Parathyroid adenoma (tissue), 2 donors: ENCODE results near the gene RUNX3.

Experiments used
- H2AFZ ChIP-seq: fragments of 300-600 bp; sonication (generic); one replicate; pipeline ENCODE4 v1.7.0; 2017; ENCODE audit warnings: antibody characterized with exemption, mild to moderate bottlenecking
- H3K27ac ChIP-seq: fragments of 300-600 bp; sonication (generic); one replicate; pipeline ENCODE4 v1.7.0; 2017
- H3K27me3 ChIP-seq: fragments of 300-600 bp; sonication (generic); one replicate; pipeline ENCODE4 v1.7.0; 2017; ENCODE audit warnings: low read length; ENCODE audit not compliant: control insufficient read depth, insufficient read depth
- H3K36me3 ChIP-seq: fragments of 300-600 bp; sonication (generic); one replicate; pipeline ENCODE4 v1.7.0; 2017; ENCODE audit warnings: low read length; ENCODE audit not compliant: control insufficient read depth, insufficient read depth
- H3K4me1 ChIP-seq: fragments of 300-600 bp; sonication (generic); one replicate; pipeline ENCODE4 v1.7.0; 2017; ENCODE audit warnings: control low read depth
- H3K4me2 ChIP-seq: fragments of 300-600 bp; sonication (generic); one replicate; pipeline ENCODE4 v1.7.0; 2017; ENCODE audit warnings: low read length
- H3K4me3 ChIP-seq: fragments of 300-600 bp; sonication (generic); one replicate; pipeline ENCODE4 v1.7.0; 2017; ENCODE audit warnings: low read depth, low read length
- H3K79me2 ChIP-seq: fragments of 300-600 bp; sonication (generic); one replicate; pipeline ENCODE4 v1.7.0; 2017; ENCODE audit warnings: control low read depth
- H3K9ac ChIP-seq: fragments of 300-600 bp; sonication (generic); one replicate; pipeline ENCODE4 v1.7.0; 2017; ENCODE audit warnings: mild to moderate bottlenecking
- H3K9me3 ChIP-seq: fragments of 300-600 bp; sonication (generic); one replicate; pipeline ENCODE4 v1.7.0; 2017; ENCODE audit warnings: low read length; ENCODE audit not compliant: control insufficient read depth
- TF ChIP-seq, protein P1 (sequence below): fragments of 300-600 bp; sonication (generic); IDR thresholded peaks from one replicate; pipeline ENCODE4 v1.7.0; 2017; ENCODE audit warnings: antibody characterized with exemption, mild to moderate bottlenecking
- donor health status: primary hyperparathyroidism.

Gene RUNX3

DNA sequence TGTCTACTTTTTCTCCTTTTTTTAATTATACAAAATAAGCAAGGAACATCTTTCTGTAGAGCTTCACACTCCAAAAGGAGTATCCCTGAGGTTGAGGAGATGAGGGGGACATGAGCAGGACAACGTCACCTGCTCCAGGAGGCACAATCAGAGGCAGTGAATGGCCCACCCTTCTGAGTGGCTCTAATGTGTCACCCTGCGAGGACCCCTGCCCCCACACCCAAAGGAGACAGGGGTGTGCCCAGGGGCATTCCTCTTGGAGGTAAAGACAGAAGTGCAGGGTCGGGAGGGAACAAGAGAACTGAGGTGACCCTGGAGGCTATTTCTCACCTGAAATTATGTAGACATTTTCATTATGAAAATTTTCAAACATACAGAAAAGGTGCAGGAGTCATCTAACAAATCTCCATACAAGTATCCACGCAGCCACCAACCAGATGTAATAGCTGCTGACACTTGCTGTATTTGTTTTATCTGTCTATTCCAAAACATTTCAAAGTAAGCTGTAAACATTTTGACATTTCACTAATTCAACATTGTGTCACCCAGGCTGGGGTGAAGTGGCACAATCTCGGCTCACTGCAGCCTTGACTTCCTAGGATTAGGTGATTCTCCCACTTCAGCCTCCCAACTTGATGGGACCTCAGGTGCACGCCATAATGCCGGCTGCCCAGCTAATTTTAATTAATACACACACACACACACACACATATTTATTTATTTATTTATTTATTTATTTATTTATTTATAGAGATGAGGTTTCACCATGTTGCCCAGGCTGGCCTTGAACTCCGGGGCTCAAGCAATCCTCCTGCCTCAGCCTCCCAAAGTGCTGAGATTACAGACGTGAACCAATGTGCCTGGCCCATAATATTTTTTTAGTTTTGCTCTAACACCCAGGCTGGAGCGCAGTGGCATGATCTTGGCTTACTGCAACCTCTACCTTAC, 70.7 kb downstream of the RUNX3 start:
- H3K4me2 ChIP-seq: no peak overlapping the region
- no peak overlapping the region for H3K27ac ChIP-seq
- no peak overlapping the region for H3K4me3 ChIP-seq
- no peaks in the 10 kb centered on the region for H3K36me3 ChIP-seq
- no peaks in the 10 kb centered on the region for H3K27me3 ChIP-seq
- H3K79me2 ChIP-seq: no peaks in the 10 kb centered on the region
- H3K9me3 ChIP-seq: no peaks in the 10 kb centered on the region
- no peak overlapping the region for H3K9ac ChIP-seq
- no peak overlapping the region for H2AFZ ChIP-seq
- H3K4me1 ChIP-seq: no peaks in the 10 kb centered on the region
- TF ChIP-seq, protein P1, sequence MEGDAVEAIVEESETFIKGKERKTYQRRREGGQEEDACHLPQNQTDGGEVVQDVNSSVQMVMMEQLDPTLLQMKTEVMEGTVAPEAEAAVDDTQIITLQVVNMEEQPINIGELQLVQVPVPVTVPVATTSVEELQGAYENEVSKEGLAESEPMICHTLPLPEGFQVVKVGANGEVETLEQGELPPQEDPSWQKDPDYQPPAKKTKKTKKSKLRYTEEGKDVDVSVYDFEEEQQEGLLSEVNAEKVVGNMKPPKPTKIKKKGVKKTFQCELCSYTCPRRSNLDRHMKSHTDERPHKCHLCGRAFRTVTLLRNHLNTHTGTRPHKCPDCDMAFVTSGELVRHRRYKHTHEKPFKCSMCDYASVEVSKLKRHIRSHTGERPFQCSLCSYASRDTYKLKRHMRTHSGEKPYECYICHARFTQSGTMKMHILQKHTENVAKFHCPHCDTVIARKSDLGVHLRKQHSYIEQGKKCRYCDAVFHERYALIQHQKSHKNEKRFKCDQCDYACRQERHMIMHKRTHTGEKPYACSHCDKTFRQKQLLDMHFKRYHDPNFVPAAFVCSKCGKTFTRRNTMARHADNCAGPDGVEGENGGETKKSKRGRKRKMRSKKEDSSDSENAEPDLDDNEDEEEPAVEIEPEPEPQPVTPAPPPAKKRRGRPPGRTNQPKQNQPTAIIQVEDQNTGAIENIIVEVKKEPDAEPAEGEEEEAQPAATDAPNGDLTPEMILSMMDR: no peak

- Histone ChIP-seq H3K4me2 (no peak overlapping the region), H2AFZ (no peak overlapping the region), H3K27me3 (no peaks in the 10 kb centered on the region), H3K4me3 (no peak overlapping the region), H3K79me2 (no peaks in the 10 kb centered on the region), H3K4me1 (no peaks in the 10 kb centered on the region), H3K36me3 (no peaks in the 10 kb centered on the region), H3K9ac (no peak overlapping the region), H3K27ac (no peak overlapping the region), H3K9me3 (no peaks in the 10 kb centered on the region)
- TF ChIP-seq, protein P1: no peak
Measured at GRCh38 chr1:24858277-24858676, 71.8 kb downstream of the RUNX3 start.

- no peaks in the 10 kb centered on the region for H3K4me1 ChIP-seq
- H3K79me2 ChIP-seq: no peaks in the 10 kb centered on the region
- H3K9me3 ChIP-seq: no peaks in the 10 kb centered on the region
- no peak overlapping the region for H2AFZ ChIP-seq
- H3K4me2 ChIP-seq: no peak overlapping the region
- H3K27me3 ChIP-seq: no peaks in the 10 kb centered on the region
- H3K36me3 ChIP-seq: no peaks in the 10 kb centered on the region
- no peak overlapping the region for H3K27ac ChIP-seq
- no peak overlapping the region for H3K4me3 ChIP-seq
- TF ChIP-seq, protein P1: no peak
- H3K9ac ChIP-seq: no peak overlapping the region
Measured at GRCh38 chr1:24857507-24858133, 72.5 kb downstream of the RUNX3 start.

GRCh38 chr1:24856787-24857506, 73.1 kb downstream of the RUNX3 start:
- H3K79me2 ChIP-seq: no peaks in the 10 kb centered on the region
- H3K4me3 ChIP-seq: no peak overlapping the region
- no peak overlapping the region for H3K9ac ChIP-seq
- no peak overlapping the region for H3K27ac ChIP-seq
- H2AFZ ChIP-seq: no peak overlapping the region
- H3K9me3 ChIP-seq: no peaks in the 10 kb centered on the region
- no peak overlapping the region for H3K4me2 ChIP-seq
- TF ChIP-seq, protein P1: no peak
- H3K36me3 ChIP-seq: no peaks in the 10 kb centered on the region
- no peaks in the 10 kb centered on the region for H3K4me1 ChIP-seq
- no peaks in the 10 kb centered on the region for H3K27me3 ChIP-seq
